Fibroblast of skin of right biceps (primary cell): ENCODE results near the gene NOXA1.

Source experiments
- DNase-seq: peaks from one replicate; pipeline ENCODE4 v3.0.0-alpha.2; 2013

NOXA1 gene

GRCh38 chr9:137428841-137429545, 5.8 kb downstream of the NOXA1 start:
- DNase-seq, result no peak

- DNase-seq, result no peak
Measured at GRCh38 chr9:137429546-137429890, 6.3 kb downstream of the NOXA1 start.

GRCh38 chr9:137429974-137430722, 7.0 kb downstream of the NOXA1 start:
- no peak for DNase-seq

DNA sequence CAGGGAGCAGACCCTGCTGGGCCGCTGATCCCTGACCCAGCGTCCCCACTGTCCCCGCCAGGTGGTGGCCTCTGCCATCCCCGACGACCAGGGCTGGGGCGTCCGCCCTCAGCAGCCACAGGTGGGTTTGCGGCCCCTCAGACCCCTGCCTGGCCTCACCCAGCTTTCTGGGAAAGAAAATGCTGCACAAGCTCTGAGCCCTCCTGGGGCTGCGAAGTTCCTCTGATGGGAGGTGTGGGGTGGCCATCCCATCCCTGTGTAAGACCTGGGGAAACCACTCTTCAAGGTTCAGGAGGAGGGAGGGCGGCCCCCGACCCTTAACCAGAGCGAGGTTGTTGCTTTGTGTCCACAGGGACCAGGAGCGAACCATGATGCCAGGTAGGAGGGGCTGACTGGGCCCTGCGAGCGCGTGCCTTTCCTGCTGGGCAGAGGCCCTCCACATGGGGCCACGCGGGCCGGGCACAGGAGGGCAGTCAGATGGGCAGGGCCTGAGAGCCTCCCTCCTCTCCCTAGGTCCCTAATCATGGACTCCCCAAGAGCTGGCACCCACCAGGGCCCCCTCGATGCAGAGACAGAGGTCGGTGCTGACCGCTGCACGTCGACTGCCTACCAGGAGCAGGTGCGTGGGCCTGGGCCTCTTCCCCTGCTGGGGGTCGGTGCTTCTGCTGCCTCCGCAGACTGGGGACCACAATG, 7.7 kb downstream of the NOXA1 start:
- no peak for DNase-seq

DNA sequence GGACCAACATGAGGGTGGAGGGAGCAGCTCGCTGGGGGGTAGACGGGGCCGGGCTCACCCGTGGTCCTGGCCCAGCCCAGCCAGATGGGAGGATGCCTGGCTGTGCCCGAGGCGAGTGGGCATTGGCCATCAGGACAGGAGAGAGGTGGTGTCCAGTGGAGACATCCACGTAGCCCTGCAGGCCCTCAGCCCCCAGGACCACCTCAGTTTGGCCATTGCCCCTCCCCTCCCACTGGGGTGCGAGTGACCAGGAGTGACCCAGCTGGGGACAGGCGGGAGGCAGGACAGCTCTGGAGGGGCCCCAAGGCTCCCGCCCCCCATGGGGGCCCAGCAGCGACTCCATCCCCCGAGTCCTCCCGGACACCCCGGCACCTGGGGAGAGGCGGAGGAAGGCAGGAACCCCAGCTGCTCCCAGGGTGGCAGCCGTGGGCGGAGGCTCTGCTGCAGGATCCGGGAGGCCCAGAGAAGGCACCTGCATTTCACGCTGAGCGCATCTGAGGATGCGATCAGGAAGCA, 8.3 kb downstream of the NOXA1 start:
- no peak for DNase-seq

GRCh38 chr9:137432687-137433348, 9.6 kb downstream of the NOXA1 start:
- DNase-seq, result no peak

GRCh38 chr9:137433349-137433915, 10.2 kb downstream of the NOXA1 start:
- no peak for DNase-seq

- no peak for DNase-seq
Measured at GRCh38 chr9:137433916-137434431, 10.8 kb downstream of the NOXA1 start.

- no peak for DNase-seq
Measured at GRCh38 chr9:137434498-137435380, 11.5 kb downstream of the NOXA1 start.

DNA sequence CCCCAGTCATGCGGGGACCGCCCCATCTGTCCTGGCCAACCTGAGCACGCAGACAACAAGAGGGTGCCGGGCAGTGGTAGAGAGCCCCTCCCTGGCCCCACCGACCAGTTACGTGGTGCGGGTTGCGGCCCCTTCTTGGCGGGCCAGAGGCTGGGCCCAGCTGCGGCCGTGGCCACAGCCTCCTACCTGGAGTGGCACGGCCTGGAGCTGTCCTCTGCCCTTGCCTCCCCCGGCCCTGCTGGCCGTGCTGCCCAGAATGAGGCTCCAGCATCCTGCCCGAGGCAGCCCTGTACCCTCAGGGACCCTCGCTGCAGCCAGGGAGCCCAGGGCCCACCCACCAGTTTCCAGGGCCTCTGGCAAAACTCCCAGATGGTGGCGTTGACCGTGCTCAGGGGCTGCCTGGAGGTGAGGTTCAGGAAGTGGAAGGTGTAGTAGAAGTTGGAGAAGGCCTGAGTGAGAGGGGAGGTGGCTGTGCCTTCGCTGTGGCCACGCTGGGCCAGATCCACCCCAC, 12.2 kb downstream of the NOXA1 start:
- no peak for DNase-seq

DNA sequence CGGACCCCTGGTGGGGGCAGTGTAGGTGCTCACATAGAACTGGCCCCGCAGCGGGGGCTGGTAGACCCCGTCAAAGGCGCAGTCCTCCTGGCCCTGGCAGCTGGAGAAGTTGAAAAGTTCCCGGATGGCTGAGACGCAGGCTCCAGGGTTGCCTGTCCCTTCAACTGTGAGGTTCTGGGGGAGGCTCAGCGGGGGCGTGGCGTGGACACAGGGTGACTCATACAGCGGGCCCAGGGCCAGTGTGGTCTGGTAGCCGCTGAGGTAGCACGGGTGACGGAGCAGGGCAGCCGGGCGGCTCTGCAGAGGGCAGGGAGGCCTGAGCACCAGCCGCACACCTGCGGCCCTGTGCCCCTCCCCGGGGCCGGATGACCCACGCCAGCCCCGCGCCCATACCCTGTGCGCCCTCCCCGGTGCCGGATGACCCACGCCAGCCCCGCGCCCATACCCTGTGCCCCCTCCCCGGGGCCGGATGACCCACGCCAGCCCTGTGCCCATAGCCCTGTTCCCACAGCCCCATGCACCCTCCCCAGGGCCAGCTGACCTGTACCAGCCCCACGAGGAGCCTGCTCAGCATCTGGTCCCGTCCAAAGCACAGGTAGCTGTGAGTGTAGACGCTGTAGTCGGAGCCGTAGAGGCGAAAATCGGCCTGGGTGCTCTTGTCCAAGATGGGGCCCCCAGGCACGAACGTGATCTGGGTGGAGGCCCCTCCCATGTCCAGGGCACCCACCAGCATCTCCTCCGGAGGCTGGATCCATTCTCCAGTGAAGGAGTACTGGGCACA, 13.0 kb downstream of the NOXA1 start:
- peak; percentile 42 for DNase-seq

GRCh38 chr9:137436761-137437600, 13.8 kb downstream of the NOXA1 start:
- DNase-seq, result no peak

GRCh38 chr9:137437691-137438590, 14.7 kb downstream of the NOXA1 start:
- no peak for DNase-seq

DNA sequence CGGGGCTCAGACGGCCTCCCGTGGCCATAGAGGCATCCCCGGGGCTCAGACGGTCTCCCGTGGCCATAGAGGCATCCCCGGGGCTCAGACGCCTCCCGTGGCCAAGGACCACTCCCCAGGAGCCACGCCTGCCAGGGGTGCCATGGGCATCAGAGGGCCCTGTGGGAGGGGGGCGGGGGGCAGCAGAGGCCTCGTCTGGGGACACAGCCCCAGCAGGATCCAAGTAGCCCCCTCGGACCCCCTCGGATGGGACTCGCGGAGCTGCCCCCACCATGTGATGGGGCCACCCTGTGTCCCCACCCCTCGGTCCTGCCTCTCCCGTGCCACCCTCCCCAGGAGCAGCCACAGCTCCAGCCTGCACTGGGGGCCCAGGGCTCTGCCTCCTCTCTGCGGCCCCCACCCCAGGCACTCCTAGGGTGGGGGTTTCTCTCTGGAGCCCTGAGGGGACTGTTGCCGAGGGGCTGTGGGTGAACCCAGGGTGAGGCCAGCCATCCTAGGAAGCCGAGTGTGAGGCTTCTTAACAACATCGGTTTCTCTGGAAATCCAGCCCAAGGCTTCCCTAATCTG, 15.5 kb downstream of the NOXA1 start:
- DNase-seq, result no peak

- DNase-seq, result no peak
Measured at GRCh38 chr9:137439158-137439714, 16.0 kb downstream of the NOXA1 start.

- DNase-seq, result no peak
Measured at GRCh38 chr9:137441289-137441934, 18.2 kb downstream of the NOXA1 start, which contains the start of gene ENTPD8. Gene ENTPD8, minus strand, starts transcription at chr9:137441357. Its CDS starts 3,072 bp downstream, at chr9:137438285.

- no peak for DNase-seq
Measured at GRCh38 chr9:137441935-137442321, 18.7 kb downstream of the NOXA1 start.
